Tibial nerve (tissue), 4 donors: ENCODE data around the gene PSTPIP1.

Experiments
- EP300 ChIP-seq, 2 donors: sonication (generic); formaldehyde crosslinking; IDR thresholded peaks; one replicate each; pipeline ENCODE4 v1.6.1; 2017; ENCODE audit warnings: antibody characterized with exemption in 2 of 2, mild to moderate bottlenecking in 1 of 2
- TF ChIP-seq, protein P1 (sequence below), 5 experiments: fragments of 200-600 bp in 3 of 5; fragments of 450-650 bp in 2 of 5; sonication (generic) in 3 of 5; IDR thresholded peaks; one replicate each; pipeline ENCODE4 v1.5.1; 2016 to 2019; ENCODE audit warnings: antibody characterized with exemption in 5 of 5, mild to moderate bottlenecking in 3 of 5, moderate library complexity in 2 of 5

GRCh38 chr15:77033729-77034671 is 39.1 kb downstream of the PSTPIP1 start:
- TF ChIP-seq EP300 (IDR thresholded peaks at IDR 0.05), result no peak
- TF ChIP-seq, protein P1, sequence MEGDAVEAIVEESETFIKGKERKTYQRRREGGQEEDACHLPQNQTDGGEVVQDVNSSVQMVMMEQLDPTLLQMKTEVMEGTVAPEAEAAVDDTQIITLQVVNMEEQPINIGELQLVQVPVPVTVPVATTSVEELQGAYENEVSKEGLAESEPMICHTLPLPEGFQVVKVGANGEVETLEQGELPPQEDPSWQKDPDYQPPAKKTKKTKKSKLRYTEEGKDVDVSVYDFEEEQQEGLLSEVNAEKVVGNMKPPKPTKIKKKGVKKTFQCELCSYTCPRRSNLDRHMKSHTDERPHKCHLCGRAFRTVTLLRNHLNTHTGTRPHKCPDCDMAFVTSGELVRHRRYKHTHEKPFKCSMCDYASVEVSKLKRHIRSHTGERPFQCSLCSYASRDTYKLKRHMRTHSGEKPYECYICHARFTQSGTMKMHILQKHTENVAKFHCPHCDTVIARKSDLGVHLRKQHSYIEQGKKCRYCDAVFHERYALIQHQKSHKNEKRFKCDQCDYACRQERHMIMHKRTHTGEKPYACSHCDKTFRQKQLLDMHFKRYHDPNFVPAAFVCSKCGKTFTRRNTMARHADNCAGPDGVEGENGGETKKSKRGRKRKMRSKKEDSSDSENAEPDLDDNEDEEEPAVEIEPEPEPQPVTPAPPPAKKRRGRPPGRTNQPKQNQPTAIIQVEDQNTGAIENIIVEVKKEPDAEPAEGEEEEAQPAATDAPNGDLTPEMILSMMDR (IDR thresholded peaks at IDR 0.05), result no peak
